Endothelial cell of umbilical vein (primary cell): Measurements from ENCODE around the gene KRT37. TPM values are rescaled to one million over a fixed set of nuclear protein-coding genes. Genes with fewer than 3 reads are reported as not detected.

Experiments
- BruUV-seq: library from RNA; stranded (reverse); fragments of 400-500 nt; replicated peaks from 2 replicates; lab custom pipeline; 2021; lab: Mats Ljungman, UMichigan
- CTCF ChIA-PET: fragments of 300-600, 350-600 bp; sonication (Branson Sonifier 250); formaldehyde crosslinking; loops from one replicate; lab custom pipeline; 2021; ENCODE audit warnings: antibody characterized with exemption, inconsistent platforms; lab: Charles Lee
- POLR2A ChIA-PET: fragments of 300-600, 350-600 bp; sonication (Branson Sonifier 250); formaldehyde crosslinking; loops from one replicate; lab custom pipeline; 2021; ENCODE audit warnings: antibody characterized with exemption, inconsistent platforms; lab: Charles Lee
- DNase-seq: peaks from one replicate; pipeline ENCODE4 v3.0.0-alpha.2; 2011; ENCODE audit warnings: low read depth, low spot score
- FAIRE-seq: peaks from 2 replicates; lab custom pipeline; 2011; peaks lifted over from hg19 to GRCh38; lab: Jason Lieb, UNC
- H2AFZ ChIP-seq: 2 replicates; pipeline ENCODE4 v1.6.0; 2012; ENCODE audit warnings: low read depth, low read length, control low read depth, inconsistent platforms
- H3K27ac ChIP-seq: 2 replicates; pipeline ENCODE4 v1.5.1; 2011; ENCODE audit warnings: low read depth, mild to moderate bottlenecking, control low read depth, low read length, moderate library complexity; ENCODE audit not compliant: insufficient read depth
- H3K27me3 ChIP-seq, 2 experiments: 2 replicates each; pipeline versions ENCODE4 v1.6.0 to v1.6.1; 2011; ENCODE audit warnings: low read length in 2 of 2, mixed read lengths in 1 of 2; ENCODE audit not compliant: control insufficient read depth in 2 of 2, insufficient read depth in 2 of 2
- H3K36me3 ChIP-seq, 2 experiments: 2 replicates in 1 of 2; 3 replicates in 1 of 2; pipeline ENCODE4 v1.5.1; 2011; ENCODE audit warnings: low read length in 2 of 2, mild to moderate bottlenecking in 1 of 2, moderate library complexity in 1 of 2; ENCODE audit not compliant: control insufficient read depth in 2 of 2, insufficient read depth in 2 of 2; ENCODE audit errors: extremely low read depth in 1 of 2
- H3K4me1 ChIP-seq: 3 replicates; pipeline ENCODE4 v1.5.1; 2011; ENCODE audit warnings: mild to moderate bottlenecking, low read length; ENCODE audit not compliant: control insufficient read depth, insufficient read depth; ENCODE audit errors: extremely low read depth
- H3K4me2 ChIP-seq: 2 replicates; pipeline ENCODE4 v1.6.1; 2011; ENCODE audit warnings: low read length, control low read depth, mixed read lengths; ENCODE audit not compliant: insufficient read depth
- H3K4me3 ChIP-seq, 3 experiments: fragments of 200-600 bp in 1 of 3; sonication (generic), shearing (Covaris generic) in 1 of 3; replicated peaks in 1 of 3; 2 replicates each; pipeline ENCODE4 v1.5.1; 2011 to 2016; ENCODE audit warnings: control low read depth in 3 of 3, low read length in 3 of 3, mild to moderate bottlenecking in 2 of 3, inconsistent platforms in 1 of 3, low read depth in 1 of 3, moderate library complexity in 1 of 3; ENCODE audit not compliant: insufficient read depth in 1 of 3
- H3K79me2 ChIP-seq: 2 replicates; pipeline ENCODE4 v1.6.0; 2012; ENCODE audit warnings: low read length, inconsistent platforms; ENCODE audit not compliant: control insufficient read depth, insufficient read depth
- H3K9ac ChIP-seq: replicated peaks from 2 replicates; pipeline ENCODE3; 2011; ENCODE audit warnings: low read length, control low read depth; ENCODE audit not compliant: insufficient read depth; ENCODE audit errors: extremely low read depth
- H3K9me1 ChIP-seq: replicated peaks from 3 replicates; pipeline ENCODE4 v1.6.0; 2011; ENCODE audit warnings: mild to moderate bottlenecking, low read length; ENCODE audit not compliant: control insufficient read depth, insufficient read depth; ENCODE audit errors: extremely low read depth
- H3K9me3 ChIP-seq: replicated peaks from 2 replicates; pipeline ENCODE4 v1.5.1; 2012; ENCODE audit warnings: low read length, inconsistent platforms; ENCODE audit not compliant: control insufficient read depth, insufficient read depth
- H4K20me1 ChIP-seq: replicated peaks from 2 replicates; pipeline ENCODE3; 2011; ENCODE audit warnings: mild to moderate bottlenecking, low read length; ENCODE audit not compliant: control insufficient read depth, insufficient read depth; ENCODE audit errors: extremely low read depth
- CTCF ChIP-seq, 2 donors: IDR thresholded peaks; 1 replicate in 1 of 2; 2 replicates in 1 of 2; pipeline ENCODE4 v1.5.1; 2011; ENCODE audit warnings: low read length in 2 of 2, mild to moderate bottlenecking in 2 of 2, moderate library complexity in 2 of 2, control low read depth in 1 of 2, inconsistent platforms in 1 of 2, low read depth in 1 of 2; ENCODE audit not compliant: insufficient read depth in 1 of 2; ENCODE audit errors: extremely low read depth in 1 of 2
- EZH2 ChIP-seq: IDR thresholded peaks from 2 replicates; pipeline ENCODE4 v1.6.1; 2012; ENCODE audit warnings: borderline replicate concordance, low read depth, mild to moderate bottlenecking, moderate library complexity, low read length, inconsistent platforms; ENCODE audit not compliant: severe bottlenecking
- FOS ChIP-seq: IDR thresholded peaks from 2 replicates; pipeline ENCODE4 v1.6.1; 2011; ENCODE audit warnings: mild to moderate bottlenecking, low read length, moderate library complexity, borderline replicate concordance; ENCODE audit not compliant: insufficient read depth
- GATA2 ChIP-seq: IDR thresholded peaks from 2 replicates; pipeline ENCODE4 v1.7.0; 2011; ENCODE audit warnings: low read depth, mild to moderate bottlenecking, moderate library complexity, mixed read lengths, low read length; ENCODE audit not compliant: insufficient read length, insufficient read depth
- JUN ChIP-seq: IDR thresholded peaks from 2 replicates; pipeline ENCODE4 v1.6.1; 2011; ENCODE audit warnings: borderline replicate concordance, low read depth; ENCODE audit not compliant: insufficient read length, insufficient read depth
- MAX ChIP-seq: IDR thresholded peaks from 2 replicates; pipeline ENCODE4 v1.6.1; 2011; ENCODE audit not compliant: insufficient read depth, insufficient read length
- MYC ChIP-seq: IDR thresholded peaks from one replicate; pipeline ENCODE4 v1.6.1; 2011; ENCODE audit warnings: mild to moderate bottlenecking, low read depth, low read length
- POLR2A ChIP-seq: IDR thresholded peaks from 2 replicates; pipeline ENCODE4 v1.6.1; 2012; ENCODE audit warnings: low read depth, mild to moderate bottlenecking, control low read depth, low read length
- POLR2AphosphoS5 ChIP-seq: IDR thresholded peaks from 2 replicates; pipeline ENCODE4 v1.6.1; 2012; ENCODE audit warnings: low read depth, mild to moderate bottlenecking, control low read depth, low read length, moderate library complexity; ENCODE audit not compliant: insufficient read depth
- dilution Hi-C: fragments of 300-500 bp; cut with MboI; formaldehyde crosslinking; loops from one replicate; pipeline ENCODE4 v1.15.0; 2019; ENCODE audit warnings: low sequenced_read_pairs; ENCODE audit not compliant: extremely low pct_ligation_motif_present
- intact Hi-C: fragments of 100-400 bp; cut with micrococcal nuclease; formaldehyde crosslinking; loops from one replicate; pipeline ENCODE4 v1.10.0; 2022
- polyA plus RNA-seq, 4 experiments: library from polyadenylated mRNA; depleted of rRNA in 3 of 4; stranded (reverse) in 3 of 4; unstranded in 1 of 4; fragments of >200 nt; gene quantifications; 2 replicates each; pipeline versions ENCODE4 v1.2.1 to v1.2.3, GENCODE V29; 2011 to 2012; ENCODE audit warnings: missing spikeins in 1 of 4
- total RNA-seq: library from RNA; stranded (reverse); gene quantifications from 2 replicates; pipeline ENCODE4 v1.2.3, GENCODE V29; 2021

KRT37 gene
- total and polyA plus RNA-seq, 2 donors (not counting 3 experiments of a cell fraction or from before 2014, with no cell fraction given) = not detected

GRCh38 chr17:41413982-41414381 is 10.4 kb downstream of the KRT37 start:
- dilution Hi-C loops (no loop called here), intact Hi-C loops (no loop called here)
- no peak overlapping the region for H3K9ac ChIP-seq
- no peaks in the 10 kb centered on the region for H3K9me1 ChIP-seq
- H3K4me3 ChIP-seq = no peak overlapping the region
- H3K79me2 ChIP-seq = no peaks in the 10 kb centered on the region
- DNase-seq = no peak
- TF ChIP-seq POLR2A (no peak), GATA2 (no peak), CTCF (IDR thresholded peaks at IDR 0.05; ENCODE audit: extremely low read depth in 1 of 2, insufficient read depth in 1 of 2, low read depth in 1 of 2, low read length in 2 of 2) (no peak), MYC (no peak), JUN (no peak), FOS (no peak), MAX (no peak), POLR2AphosphoS5 (no peak), EZH2 (no peak)
- CTCF ChIA-PET = interaction anchor here (0.7 kb wide), 1 partner anchor 135 kb away, joined by 3 read pairs; no protein-coding TSS in a partner anchor
- POLR2A ChIA-PET = no interaction called here
- H4K20me1 ChIP-seq = no peaks in the 10 kb centered on the region
- H3K27ac ChIP-seq = no peak overlapping the region
- no peaks in the 10 kb centered on the region for H3K4me1 ChIP-seq
- no peaks in the 10 kb centered on the region for H3K9me3 ChIP-seq
- H2AFZ ChIP-seq = no peak overlapping the region
- no TSS peak for BruUV-seq
- no peak overlapping the region for H3K4me2 ChIP-seq
- H3K36me3 ChIP-seq = no peaks in the 10 kb centered on the region
- H3K27me3 ChIP-seq = peaks cover 0 to 4% of the 10 kb centered on the region in 2 experiments
- FAIRE-seq = no peak
